Aorta (tissue), 5 donors: ENCODE data around the gene CCDC142. TPM values are rescaled to one million over a fixed set of nuclear protein-coding genes. Genes with fewer than 3 reads are reported as not detected.
A peak's percentile ranks its signal among the peaks of the same experiment; 100 is the strongest.
"Not testable (repeated sequence)": the region's sequence is repeated elsewhere in the genome, so short reads cannot be mapped to it uniquely, and the experiment has no call there.

Source experiments
- ATAC-seq: fragments of 200-7000 bp; cut with Tn5 transposase; one replicate; pipeline ENCODE4 v1.9.1; 2022; ENCODE audit warnings: moderate library complexity; ENCODE audit not compliant: low FRiP score
- DNase-seq, 2 donors: peaks; one replicate each; pipeline ENCODE4 v3.0.0-alpha.2; 2020
- H3K27ac ChIP-seq, 2 donors: one replicate each; pipeline ENCODE4 v1.5.1; 2013; ENCODE audit warnings: low read length in 2 of 2, mild to moderate bottlenecking in 2 of 2, moderate library complexity in 2 of 2, control low read depth in 1 of 2, inconsistent platforms in 1 of 2, low read depth in 1 of 2
- H3K27me3 ChIP-seq, 2 donors: one replicate each; pipeline ENCODE4 v1.6.1; 2013; ENCODE audit warnings: control low read depth in 1 of 2, low read length in 1 of 2, mild to moderate bottlenecking in 1 of 2, moderate library complexity in 1 of 2; ENCODE audit not compliant: insufficient read depth in 2 of 2, control insufficient read depth in 1 of 2
- H3K36me3 ChIP-seq, 2 donors: one replicate each; pipeline ENCODE4 v1.6.1; 2013; ENCODE audit warnings: control low read depth in 1 of 2, low read length in 1 of 2, mild to moderate bottlenecking in 1 of 2; ENCODE audit not compliant: insufficient read depth in 2 of 2, control insufficient read depth in 1 of 2
- H3K4me1 ChIP-seq, 2 donors: one replicate each; pipeline ENCODE4 v1.6.1; 2013; ENCODE audit warnings: low read length in 2 of 2, control low read depth in 1 of 2, mild to moderate bottlenecking in 1 of 2, moderate library complexity in 1 of 2; ENCODE audit not compliant: insufficient read depth in 2 of 2, control insufficient read depth in 1 of 2
- H3K4me3 ChIP-seq, 2 donors: one replicate each; pipeline ENCODE4 v1.5.1; 2013; ENCODE audit warnings: low read length in 2 of 2, control low read depth in 1 of 2, mild to moderate bottlenecking in 1 of 2
- H3K9me3 ChIP-seq: one replicate; pipeline ENCODE4 v1.6.1; 2013; ENCODE audit warnings: mild to moderate bottlenecking, low read length; ENCODE audit not compliant: control insufficient read depth
- WGBS, 2 donors: extraction: QIAGEN DNeasy Blood & Tissue Kit; methylation state at CpG; one replicate each; pipeline ENCODE4 v1.1.7; 2013; 5-methylcytosine and 5-hydroxymethylcytosine counted together
- intact Hi-C, 2 donors: fragments of 100-400 bp; cut with DNase I; formaldehyde crosslinking; loops; one replicate each; pipeline versions ENCODE4 v1.14.2 to v1.15.0; 2022
- polyA plus RNA-seq, 2 donors: library from polyadenylated mRNA; stranded (reverse); fragments of 200-250 nt; gene quantifications; one replicate each; pipeline ENCODE4 v1.2.3, GENCODE V29; 2013
- total RNA-seq, 2 donors: library from RNA; stranded (reverse); fragmentation: NEBNext Ultra II Directional; extraction: Animal tissue kit (Norgen Biotek cat#: 25700); gene quantifications; one replicate each; pipeline ENCODE4 v1.2.1, GENCODE V29; 2021
- donor health status: healthy with polysubstance abuse.
- donor health status: Bipolar disorder and iron deficiency.
- donor health status: DM: no; HTN: no; CAD: no.
- donor health status: DM: no; HTN: no; CAD: no.
- donor health status: DM: yes; HTN: yes; CAD: no.

CCDC142 gene
- total and polyA plus RNA-seq, 4 donors: 3.4 to 26.0 (median 12.7) TPM

DNA sequence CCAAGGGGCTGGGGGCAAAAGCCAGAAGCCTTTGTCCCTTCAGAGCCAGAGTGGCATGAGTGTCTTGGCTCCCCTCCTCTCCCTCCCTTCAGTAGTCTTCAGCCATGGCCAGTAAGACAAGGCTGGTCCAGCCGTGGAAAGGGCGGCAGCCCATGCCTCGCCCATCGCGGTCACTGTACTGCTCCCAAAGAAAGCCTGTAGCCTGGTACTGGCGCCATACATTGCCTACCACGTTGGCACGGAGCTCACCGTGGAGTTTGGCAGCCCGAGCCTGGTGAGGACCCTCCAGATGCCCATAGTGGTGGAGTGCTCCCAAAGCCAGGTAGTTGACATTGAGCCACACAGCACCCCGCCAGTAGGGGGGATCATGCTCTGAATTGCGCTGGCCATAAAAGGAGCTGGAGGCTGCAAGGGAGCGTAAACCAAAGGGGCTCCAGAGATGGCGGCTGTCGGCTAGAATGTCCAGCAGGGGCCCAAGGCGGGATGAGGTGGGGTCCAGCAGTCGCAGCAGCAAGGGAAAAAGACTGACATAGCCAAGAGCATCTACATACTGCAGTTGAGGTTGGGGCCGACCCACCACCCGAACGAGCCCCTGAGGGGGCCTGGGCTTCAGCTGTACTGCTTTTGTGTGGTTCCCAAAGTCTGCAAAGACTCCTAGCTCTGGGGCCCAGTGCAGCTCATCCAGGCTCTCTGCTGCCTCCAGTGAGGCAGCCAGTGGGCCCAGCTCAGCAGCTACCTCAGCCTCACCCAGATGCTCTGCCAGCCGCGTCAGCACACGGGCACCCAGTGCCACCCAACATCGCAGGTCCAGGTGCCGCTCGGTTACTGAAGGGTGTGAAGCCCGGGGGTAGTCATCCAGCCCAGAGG, 21.4 kb downstream of the CCDC142 start:
- H3K4me3 ChIP-seq: no peak overlapping the region
- H3K27me3 ChIP-seq: no peaks in the 10 kb centered on the region
- H3K9me3 ChIP-seq: no peaks in the 10 kb centered on the region
- intact Hi-C loops: no loop called here
- peak; percentile 41 to 74 for DNase-seq
- H3K36me3 ChIP-seq: no peaks in the 10 kb centered on the region
- no peak overlapping the region for H3K27ac ChIP-seq
- ATAC-seq: no peak
- 86 to 88% methylated on average over 27 of the region's 27 CpGs for WGBS, 2 donors
- peaks cover 0 to 3% of the 10 kb centered on the region in 2 donors for H3K4me1 ChIP-seq

DNA sequence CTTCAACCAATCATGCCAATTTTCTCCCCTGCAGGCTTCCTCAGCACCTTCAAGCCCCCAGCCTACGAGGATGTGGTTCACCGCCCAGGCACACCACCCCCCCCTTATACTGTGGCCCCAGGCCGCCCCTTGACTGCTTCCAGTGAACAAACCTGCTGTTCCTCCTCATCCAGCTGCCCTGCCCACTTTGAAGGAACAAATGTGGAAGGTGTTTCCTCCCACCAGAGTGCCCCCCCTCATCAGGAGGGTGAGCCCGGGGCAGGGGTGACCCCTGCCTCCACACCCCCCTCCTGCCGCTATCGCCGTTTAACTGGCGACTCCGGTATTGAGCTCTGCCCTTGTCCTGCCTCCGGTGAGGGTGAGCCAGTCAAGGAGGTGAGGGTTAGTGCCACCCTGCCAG, 22.6 kb downstream of the CCDC142 start:
- H3K4me3 ChIP-seq, H3K36me3 ChIP-seq, H3K9me3 ChIP-seq, H3K27me3 ChIP-seq, intact Hi-C loops, H3K4me1 ChIP-seq, ATAC-seq, H3K27ac ChIP-seq: not testable (repeated sequence)
- 73 to 82% methylated on average over 10 of the region's 10 CpGs for WGBS, 2 donors
- peak; percentile 36 to 65 for DNase-seq

DNA sequence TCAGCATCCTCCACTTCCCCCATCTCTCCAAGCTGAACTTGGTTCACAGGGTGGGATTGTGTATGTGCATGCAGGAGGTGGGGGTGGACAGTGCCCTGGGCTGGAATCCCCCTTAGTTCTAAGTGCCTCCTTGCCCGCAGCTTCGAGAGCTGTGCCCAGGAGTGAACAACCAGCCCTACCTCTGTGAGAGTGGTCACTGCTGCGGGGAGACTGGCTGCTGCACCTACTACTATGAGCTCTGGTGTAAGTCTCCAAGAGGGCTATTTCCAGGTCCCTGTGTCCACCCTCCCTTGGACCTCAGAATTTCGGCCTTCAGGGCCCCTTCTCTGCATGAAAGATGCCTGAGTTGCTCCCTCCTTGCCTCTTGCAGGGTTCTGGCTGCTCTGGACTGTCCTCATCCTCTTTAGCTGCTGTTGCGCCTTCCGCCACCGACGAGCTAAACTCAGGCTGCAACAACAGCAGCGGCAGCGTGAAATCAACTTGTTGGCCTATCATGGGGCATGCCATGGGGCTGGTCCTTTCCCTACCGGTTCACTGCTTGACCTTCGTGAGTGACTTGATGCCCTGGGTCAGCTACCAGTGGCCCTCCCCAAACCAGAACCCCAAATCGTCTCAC, 23.2 kb downstream of the CCDC142 start:
- 69 to 78% methylated on average over 13 of the region's 13 CpGs for WGBS, 2 donors
- H3K36me3 ChIP-seq, intact Hi-C loops, H3K27ac ChIP-seq, H3K27me3 ChIP-seq, H3K9me3 ChIP-seq, H3K4me3 ChIP-seq, H3K4me1 ChIP-seq, ATAC-seq: not testable (repeated sequence)
- DNase-seq: peak; percentile 50 to 56

DNA sequence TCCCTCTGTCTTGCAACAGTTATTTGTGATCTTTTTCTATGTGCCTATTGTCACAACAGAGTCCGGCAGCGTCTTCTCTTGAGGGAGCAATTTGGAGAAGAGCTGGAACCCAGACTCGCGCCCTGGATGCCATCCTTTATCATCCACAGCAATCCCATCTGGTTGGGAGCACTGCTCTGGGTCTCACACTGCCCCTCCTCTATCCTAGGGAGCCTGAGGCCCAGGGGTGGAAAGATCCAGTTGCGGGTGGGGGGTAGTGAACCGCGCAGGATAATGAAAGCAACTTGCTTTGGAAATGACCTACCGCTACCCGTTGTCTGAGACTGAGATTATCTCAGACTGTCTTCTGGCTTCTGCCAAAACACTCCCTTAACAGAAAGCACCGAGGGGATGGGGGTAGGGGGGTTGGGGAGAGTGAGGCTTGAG, 23.8 kb downstream of the CCDC142 start:
- no peak for ATAC-seq
- Histone ChIP-seq H3K36me3 (no peaks in the 10 kb centered on the region), H3K9me3 (no peaks in the 10 kb centered on the region), H3K4me3 (peak overlapping the region; percentile 29 to 31), H3K27me3 (no peaks in the 10 kb centered on the region), H3K4me1 (peaks cover 2 to 3% of the 10 kb centered on the region in 2 donors), H3K27ac (peak overlapping the region in 1 of 2 donors; percentile 22)
- WGBS, 2 donors: 0 to 2% methylated on average over 10 of the region's 10 CpGs
- DNase-seq: peak; percentile 41 to 42
- intact Hi-C loops: no loop called here

DNA sequence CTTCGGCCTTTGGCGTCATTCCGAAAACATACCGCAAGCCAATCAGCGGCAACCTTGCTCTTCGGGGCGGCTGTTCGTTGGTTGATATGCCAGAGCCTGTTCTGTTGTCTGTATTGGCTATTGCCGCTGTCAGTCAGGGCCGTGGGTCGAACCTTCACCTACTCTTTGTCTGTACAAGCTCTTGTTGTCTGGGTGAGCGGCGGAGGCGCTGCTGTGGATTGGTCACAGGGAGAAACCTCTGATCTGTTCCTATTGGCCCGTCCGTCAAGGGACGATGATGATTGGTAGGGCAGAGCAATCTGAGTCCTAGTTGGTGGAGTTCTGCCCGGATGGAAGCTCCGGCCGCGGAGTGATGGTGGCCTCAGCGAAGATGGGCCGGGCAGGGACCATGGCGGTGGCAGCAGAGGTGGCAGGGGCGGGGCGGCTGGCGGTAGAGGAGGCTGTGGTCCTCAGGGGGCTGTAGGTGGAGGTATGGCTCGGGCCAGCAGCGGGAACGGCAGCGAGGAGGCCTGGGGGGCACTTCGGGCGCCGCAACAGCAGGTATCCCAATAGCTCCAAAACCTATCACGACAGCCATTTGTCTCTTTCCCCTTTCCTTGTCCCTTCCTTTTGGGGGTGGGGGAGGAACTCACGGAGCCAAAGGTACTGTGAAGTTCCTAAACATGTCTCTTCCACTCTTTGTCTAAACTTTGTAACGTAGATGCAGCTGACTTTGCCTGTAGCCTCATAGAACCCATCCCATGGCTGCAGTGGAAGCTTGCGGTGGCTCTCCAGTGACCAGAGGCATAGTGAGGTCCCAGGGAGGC, 24.5 kb downstream of the CCDC142 start, which contains the start of gene WBP1:
TSS of gene WBP1 (plus strand) at position 307 of the 806 bp plus-strand sequence. CDS start at position 472, 165 bp downstream.
- H3K36me3 ChIP-seq: no peaks in the 10 kb centered on the region
- ATAC-seq (peak; percentile 96), DNase-seq (peak; percentile 99 to 100)
- 0 to 1% methylated on average over 35 to 38 of the region's 38 CpGs for WGBS, 2 donors
- intact Hi-C loops: no loop called here
- peaks cover 2 to 3% of the 10 kb centered on the region in 2 donors for H3K4me1 ChIP-seq
- H3K27ac ChIP-seq: peak within 1 kb of the TSS; percentile 68 to 85
- no peaks in the 10 kb centered on the region for H3K27me3 ChIP-seq
- H3K4me3 ChIP-seq: peak within 1 kb of the TSS; percentile 53 to 64
- H3K9me3 ChIP-seq: no peaks in the 10 kb centered on the region

DNA sequence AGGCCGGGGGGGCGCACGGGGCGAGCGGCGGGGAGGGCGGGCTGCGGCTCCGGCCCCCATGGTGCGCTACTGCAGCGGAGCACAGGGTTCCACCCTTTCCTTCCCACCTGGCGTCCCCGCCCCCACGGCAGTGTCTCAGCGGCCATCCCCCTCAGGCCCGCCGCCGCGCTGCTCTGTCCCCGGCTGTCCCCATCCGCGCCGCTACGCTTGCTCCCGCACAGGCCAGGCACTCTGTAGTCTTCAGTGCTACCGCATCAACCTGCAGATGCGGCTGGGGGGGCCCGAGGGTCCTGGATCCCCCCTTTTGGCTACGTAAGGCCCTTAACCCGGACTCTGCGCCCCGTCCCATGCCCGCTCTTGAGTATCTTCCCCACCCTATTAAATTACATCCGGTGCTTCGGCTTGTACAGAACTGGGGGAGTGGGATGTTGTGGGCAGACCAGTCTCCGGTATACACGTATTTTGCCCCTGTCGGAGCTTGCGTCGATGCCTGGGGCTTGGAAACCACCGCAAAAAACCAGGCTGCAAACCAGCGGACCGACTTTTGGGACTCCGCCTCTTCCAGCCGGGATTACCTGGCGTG, 25.2 kb downstream of the CCDC142 start:
- Histone ChIP-seq H3K4me1 (peaks cover 2 to 3% of the 10 kb centered on the region in 2 donors), H3K36me3 (no peaks in the 10 kb centered on the region), H3K27ac (peak overlapping the region; percentile 68 to 85), H3K27me3 (no peaks in the 10 kb centered on the region), H3K9me3 (no peaks in the 10 kb centered on the region), H3K4me3 (peak overlapping the region; percentile 53 to 64)
- ATAC-seq (peak; percentile 45), DNase-seq (peak; percentile 76 to 86)
- intact Hi-C loops: no loop called here
- 1% methylated on average over 31 to 46 of the region's 46 CpGs for WGBS, 2 donors

DNA sequence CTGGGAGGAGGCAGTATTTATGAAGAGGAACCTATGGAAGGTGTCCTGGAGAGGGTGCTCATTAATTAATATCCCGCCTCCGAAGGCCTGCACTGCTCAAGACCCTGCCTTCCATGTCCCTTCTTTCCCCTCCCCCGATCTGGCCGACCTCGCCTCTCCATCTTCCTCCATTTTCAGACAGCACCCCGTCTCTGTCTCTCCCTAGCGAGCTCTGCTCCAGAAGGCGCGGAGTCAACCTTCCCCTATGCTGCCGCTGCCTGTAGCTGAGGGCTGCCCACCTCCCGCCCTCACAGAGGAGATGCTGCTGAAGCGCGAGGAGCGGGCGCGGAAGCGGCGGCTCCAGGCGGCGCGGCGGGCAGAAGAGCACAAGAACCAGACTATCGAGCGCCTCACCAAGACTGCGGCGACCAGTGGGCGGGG, 25.7 kb downstream of the CCDC142 start:
- DNase-seq (no peak), ATAC-seq (no peak)
- 1% methylated on average over 22 to 27 of the region's 27 CpGs for WGBS, 2 donors
- Histone ChIP-seq H3K9me3 (no peaks in the 10 kb centered on the region), H3K36me3 (no peaks in the 10 kb centered on the region), H3K27me3 (no peaks in the 10 kb centered on the region), H3K4me1 (peaks cover 2 to 3% of the 10 kb centered on the region in 2 donors), H3K4me3 (peak overlapping the region; percentile 53 to 64), H3K27ac (peak overlapping the region; percentile 54 to 68)
- intact Hi-C loops: no loop called here
